GM23338 (cell line): ENCODE data around the gene ADGRF1. TPM values are rescaled to one million over a fixed set of nuclear protein-coding genes. Genes with fewer than 3 reads are reported as not detected.

Experiments
- ATAC-seq: fragments of 200-7000 bp; cut with Tn5 transposase; 3 replicates; pipeline ENCODE4 v1.9.1; 2020
- DNase-seq: peaks from one replicate; pipeline ENCODE4 v3.0.0-alpha.2; 2015; ENCODE audit warnings: low spot score
- H2AFZ ChIP-seq: fragments of 200-600 bp; sonication (generic); 2 replicates; pipeline ENCODE4 v1.8.0; 2016; ENCODE audit warnings: antibody characterized with exemption, mild to moderate bottlenecking, moderate library complexity
- H3F3A ChIP-seq: fragments of 200-600 bp; sonication (generic); replicated peaks from 2 replicates; pipeline ENCODE4 v1.8.0; 2017; ENCODE audit warnings: antibody characterized with exemption, mixed run types, low read depth
- H3K27ac ChIP-seq: fragments of 200-600 bp; sonication (generic); 2 replicates; pipeline ENCODE4 v1.6.1; 2016; ENCODE audit warnings: low read depth
- H3K27me3 ChIP-seq: fragments of 200-600 bp; sonication (generic); 2 replicates; pipeline ENCODE4 v1.8.0; 2016; ENCODE audit warnings: mild to moderate bottlenecking, mixed run types, moderate library complexity; ENCODE audit not compliant: insufficient read depth
- H3K36me3 ChIP-seq: fragments of 200-600 bp; sonication (generic); 2 replicates; pipeline ENCODE4 v1.8.0; 2016; ENCODE audit warnings: mild to moderate bottlenecking; ENCODE audit not compliant: insufficient read depth
- H3K4me1 ChIP-seq: fragments of 200-600 bp; sonication (generic); 2 replicates; pipeline ENCODE4 v1.8.0; 2016; ENCODE audit warnings: mild to moderate bottlenecking, moderate library complexity; ENCODE audit not compliant: insufficient read depth
- H3K4me2 ChIP-seq: fragments of 200-600 bp; sonication (generic); 2 replicates; pipeline ENCODE4 v1.7.1; 2017; ENCODE audit warnings: mixed run types
- H3K4me3 ChIP-seq: fragments of 200-600 bp; sonication (generic); 2 replicates; pipeline ENCODE4 v1.6.1; 2016; ENCODE audit warnings: mixed run types
- H3K79me2 ChIP-seq: fragments of 200-600 bp; sonication (generic); replicated peaks from 2 replicates; pipeline ENCODE4 v1.8.0; 2017; ENCODE audit warnings: mild to moderate bottlenecking; ENCODE audit not compliant: insufficient read depth
- H3K9me2 ChIP-seq: fragments of 200-600 bp; sonication (generic); 2 replicates; pipeline ENCODE4 v1.8.0; 2017; ENCODE audit not compliant: insufficient read depth
- H4K20me1 ChIP-seq: fragments of 200-600 bp; sonication (generic); replicated peaks from 2 replicates; pipeline ENCODE4 v1.8.0; 2017; ENCODE audit warnings: mild to moderate bottlenecking; ENCODE audit not compliant: insufficient read depth
- H3K27ac Mint-ChIP-seq: 2 replicates; pipeline ENCODE4 v1.8.0; 2020; ENCODE audit warnings: inconsistent platforms, mild to moderate bottlenecking, moderate library complexity, mixed read lengths
- H3K27me3 Mint-ChIP-seq: 3 replicates; pipeline ENCODE4 v1.8.0; 2022; ENCODE audit warnings: low read depth, mild to moderate bottlenecking, moderate library complexity, mixed read lengths, inconsistent platforms; ENCODE audit not compliant: insufficient read depth, poor library complexity
- H3K36me3 Mint-ChIP-seq: 3 replicates; pipeline ENCODE4 v1.8.0; 2021; ENCODE audit warnings: low read depth, mild to moderate bottlenecking, inconsistent platforms, moderate library complexity, mixed read lengths
- H3K4me1 Mint-ChIP-seq: 3 replicates; pipeline ENCODE4 v1.8.0; 2020; ENCODE audit warnings: mild to moderate bottlenecking, inconsistent platforms, mixed read lengths
- H3K4me3 Mint-ChIP-seq: 3 replicates; pipeline ENCODE4 v1.8.0; 2021; ENCODE audit warnings: moderate library complexity, mild to moderate bottlenecking, inconsistent platforms, mixed read lengths
- H3K9me3 Mint-ChIP-seq: 3 replicates; pipeline ENCODE4 v1.8.0; 2020; ENCODE audit warnings: moderate library complexity, mild to moderate bottlenecking, inconsistent platforms, mixed read lengths
- CREB1 ChIP-seq: fragments of 250-450 bp; sonication (Bioruptor Pico); IDR thresholded peaks from 2 replicates; pipeline ENCODE4 v1.5.0; 2020; ENCODE audit warnings: low read depth, mild to moderate bottlenecking, moderate library complexity
- CTCF ChIP-seq, 2 experiments: fragments of 200-600 bp in 1 of 2; sonication (generic) in 1 of 2; conservative IDR thresholded peaks; 2 replicates each; pipeline versions ENCODE4 v1.5.1 to v1.6.1; 2016 to 2017; ENCODE audit warnings: antibody characterized with exemption in 2 of 2, low read depth in 2 of 2, mild to moderate bottlenecking in 2 of 2, moderate library complexity in 1 of 2
- EZH2 ChIP-seq: fragments of 200-600 bp; sonication (generic); IDR thresholded peaks from one replicate; pipeline ENCODE4 v1.8.0; 2017; ENCODE audit warnings: antibody characterized with exemption, mild to moderate bottlenecking, low read depth; ENCODE audit not compliant: unreplicated experiment
- EZH2phosphoT487 ChIP-seq: fragments of 200-600 bp; sonication (generic); IDR thresholded peaks from one replicate; pipeline ENCODE4 v1.8.1; 2018; ENCODE audit warnings: antibody characterized with exemption; ENCODE audit not compliant: unreplicated experiment
- JUNB ChIP-seq: IDR thresholded peaks from one replicate; pipeline ENCODE4 v1.6.1; 2016; ENCODE audit warnings: antibody characterized with exemption; ENCODE audit not compliant: unreplicated experiment
- NANOG ChIP-seq: IDR thresholded peaks from 2 replicates; pipeline ENCODE4 v1.6.1; 2016; ENCODE audit warnings: antibody characterized with exemption, borderline replicate concordance
- POLR2AphosphoS5 ChIP-seq: IDR thresholded peaks from 2 replicates; pipeline ENCODE4 v1.6.1; 2016; ENCODE audit warnings: antibody characterized with exemption, low read depth
- STAT1 ChIP-seq: IDR thresholded peaks from one replicate; pipeline ENCODE4 v1.6.1; 2016; ENCODE audit warnings: antibody characterized with exemption; ENCODE audit not compliant: unreplicated experiment
- ZNF114 ChIP-seq: fragments of 250-450 bp; sonication (Bioruptor Pico); IDR thresholded peaks from 2 replicates; pipeline ENCODE4 v1.5.0; 2020; ENCODE audit warnings: mild to moderate bottlenecking, moderate library complexity
- ZNF331 ChIP-seq: fragments of 250-450 bp; sonication (Bioruptor Pico); IDR thresholded peaks from 2 replicates; pipeline ENCODE4 v1.5.0; 2020; ENCODE audit warnings: low read depth, mild to moderate bottlenecking, moderate library complexity
- polyA plus RNA-seq: library from polyadenylated mRNA; unstranded; fragments of >200 nt; fragmentation: Nextera tagmentation; extraction: Ambion mirVana; gene quantifications from 2 replicates; pipeline ENCODE4 v1.2.1, GENCODE V29; 2016
- total RNA-seq: library from RNA; depleted of rRNA; stranded (reverse); fragments of >200 nt; shearing (Covaris generic); gene quantifications from 2 replicates; pipeline ENCODE4 v1.2.3, GENCODE V29; 2014
- TF ChIP-seq, protein P1 (sequence below): IDR thresholded peaks from 2 replicates; pipeline ENCODE4 v1.6.1; 2016; ENCODE audit warnings: antibody characterized with exemption
- TF ChIP-seq, protein P2 (sequence below): IDR thresholded peaks from one replicate; pipeline ENCODE4 v1.6.1; 2018; ENCODE audit warnings: antibody characterized with exemption; ENCODE audit not compliant: unreplicated experiment
- TF ChIP-seq, protein P3 (sequence below): fragments of 250-450 bp; sonication (Bioruptor Pico); IDR thresholded peaks from 2 replicates; pipeline ENCODE4 v1.5.0; 2020; ENCODE audit warnings: mild to moderate bottlenecking, moderate library complexity

The ADGRF1 gene
- total and polyA plus RNA-seq, 2 experiments from 2014 or later = not detected

- no peak overlapping the region for H3K27ac ChIP-seq
- TF ChIP-seq, protein P1, sequence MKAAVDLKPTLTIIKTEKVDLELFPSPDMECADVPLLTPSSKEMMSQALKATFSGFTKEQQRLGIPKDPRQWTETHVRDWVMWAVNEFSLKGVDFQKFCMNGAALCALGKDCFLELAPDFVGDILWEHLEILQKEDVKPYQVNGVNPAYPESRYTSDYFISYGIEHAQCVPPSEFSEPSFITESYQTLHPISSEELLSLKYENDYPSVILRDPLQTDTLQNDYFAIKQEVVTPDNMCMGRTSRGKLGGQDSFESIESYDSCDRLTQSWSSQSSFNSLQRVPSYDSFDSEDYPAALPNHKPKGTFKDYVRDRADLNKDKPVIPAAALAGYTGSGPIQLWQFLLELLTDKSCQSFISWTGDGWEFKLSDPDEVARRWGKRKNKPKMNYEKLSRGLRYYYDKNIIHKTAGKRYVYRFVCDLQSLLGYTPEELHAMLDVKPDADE = no peak
- TF ChIP-seq ZNF331 (CRISPR knock-in tag) (no peak), JUNB (no peak), ZNF114 (no peak), CTCF (conservative IDR thresholded peaks at IDR 0.05; ENCODE audit: low read depth in 2 of 2) (no peak), EZH2phosphoT487 (no peak), EZH2 (no peak), NANOG (no peak), POLR2AphosphoS5 (no peak), STAT1 (no peak), CREB1 (CRISPR knock-in tag) (no peak)
- TF ChIP-seq, protein P2, sequence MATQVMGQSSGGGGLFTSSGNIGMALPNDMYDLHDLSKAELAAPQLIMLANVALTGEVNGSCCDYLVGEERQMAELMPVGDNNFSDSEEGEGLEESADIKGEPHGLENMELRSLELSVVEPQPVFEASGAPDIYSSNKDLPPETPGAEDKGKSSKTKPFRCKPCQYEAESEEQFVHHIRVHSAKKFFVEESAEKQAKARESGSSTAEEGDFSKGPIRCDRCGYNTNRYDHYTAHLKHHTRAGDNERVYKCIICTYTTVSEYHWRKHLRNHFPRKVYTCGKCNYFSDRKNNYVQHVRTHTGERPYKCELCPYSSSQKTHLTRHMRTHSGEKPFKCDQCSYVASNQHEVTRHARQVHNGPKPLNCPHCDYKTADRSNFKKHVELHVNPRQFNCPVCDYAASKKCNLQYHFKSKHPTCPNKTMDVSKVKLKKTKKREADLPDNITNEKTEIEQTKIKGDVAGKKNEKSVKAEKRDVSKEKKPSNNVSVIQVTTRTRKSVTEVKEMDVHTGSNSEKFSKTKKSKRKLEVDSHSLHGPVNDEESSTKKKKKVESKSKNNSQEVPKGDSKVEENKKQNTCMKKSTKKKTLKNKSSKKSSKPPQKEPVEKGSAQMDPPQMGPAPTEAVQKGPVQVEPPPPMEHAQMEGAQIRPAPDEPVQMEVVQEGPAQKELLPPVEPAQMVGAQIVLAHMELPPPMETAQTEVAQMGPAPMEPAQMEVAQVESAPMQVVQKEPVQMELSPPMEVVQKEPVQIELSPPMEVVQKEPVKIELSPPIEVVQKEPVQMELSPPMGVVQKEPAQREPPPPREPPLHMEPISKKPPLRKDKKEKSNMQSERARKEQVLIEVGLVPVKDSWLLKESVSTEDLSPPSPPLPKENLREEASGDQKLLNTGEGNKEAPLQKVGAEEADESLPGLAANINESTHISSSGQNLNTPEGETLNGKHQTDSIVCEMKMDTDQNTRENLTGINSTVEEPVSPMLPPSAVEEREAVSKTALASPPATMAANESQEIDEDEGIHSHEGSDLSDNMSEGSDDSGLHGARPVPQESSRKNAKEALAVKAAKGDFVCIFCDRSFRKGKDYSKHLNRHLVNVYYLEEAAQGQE = no peak
- TF ChIP-seq, protein P3, sequence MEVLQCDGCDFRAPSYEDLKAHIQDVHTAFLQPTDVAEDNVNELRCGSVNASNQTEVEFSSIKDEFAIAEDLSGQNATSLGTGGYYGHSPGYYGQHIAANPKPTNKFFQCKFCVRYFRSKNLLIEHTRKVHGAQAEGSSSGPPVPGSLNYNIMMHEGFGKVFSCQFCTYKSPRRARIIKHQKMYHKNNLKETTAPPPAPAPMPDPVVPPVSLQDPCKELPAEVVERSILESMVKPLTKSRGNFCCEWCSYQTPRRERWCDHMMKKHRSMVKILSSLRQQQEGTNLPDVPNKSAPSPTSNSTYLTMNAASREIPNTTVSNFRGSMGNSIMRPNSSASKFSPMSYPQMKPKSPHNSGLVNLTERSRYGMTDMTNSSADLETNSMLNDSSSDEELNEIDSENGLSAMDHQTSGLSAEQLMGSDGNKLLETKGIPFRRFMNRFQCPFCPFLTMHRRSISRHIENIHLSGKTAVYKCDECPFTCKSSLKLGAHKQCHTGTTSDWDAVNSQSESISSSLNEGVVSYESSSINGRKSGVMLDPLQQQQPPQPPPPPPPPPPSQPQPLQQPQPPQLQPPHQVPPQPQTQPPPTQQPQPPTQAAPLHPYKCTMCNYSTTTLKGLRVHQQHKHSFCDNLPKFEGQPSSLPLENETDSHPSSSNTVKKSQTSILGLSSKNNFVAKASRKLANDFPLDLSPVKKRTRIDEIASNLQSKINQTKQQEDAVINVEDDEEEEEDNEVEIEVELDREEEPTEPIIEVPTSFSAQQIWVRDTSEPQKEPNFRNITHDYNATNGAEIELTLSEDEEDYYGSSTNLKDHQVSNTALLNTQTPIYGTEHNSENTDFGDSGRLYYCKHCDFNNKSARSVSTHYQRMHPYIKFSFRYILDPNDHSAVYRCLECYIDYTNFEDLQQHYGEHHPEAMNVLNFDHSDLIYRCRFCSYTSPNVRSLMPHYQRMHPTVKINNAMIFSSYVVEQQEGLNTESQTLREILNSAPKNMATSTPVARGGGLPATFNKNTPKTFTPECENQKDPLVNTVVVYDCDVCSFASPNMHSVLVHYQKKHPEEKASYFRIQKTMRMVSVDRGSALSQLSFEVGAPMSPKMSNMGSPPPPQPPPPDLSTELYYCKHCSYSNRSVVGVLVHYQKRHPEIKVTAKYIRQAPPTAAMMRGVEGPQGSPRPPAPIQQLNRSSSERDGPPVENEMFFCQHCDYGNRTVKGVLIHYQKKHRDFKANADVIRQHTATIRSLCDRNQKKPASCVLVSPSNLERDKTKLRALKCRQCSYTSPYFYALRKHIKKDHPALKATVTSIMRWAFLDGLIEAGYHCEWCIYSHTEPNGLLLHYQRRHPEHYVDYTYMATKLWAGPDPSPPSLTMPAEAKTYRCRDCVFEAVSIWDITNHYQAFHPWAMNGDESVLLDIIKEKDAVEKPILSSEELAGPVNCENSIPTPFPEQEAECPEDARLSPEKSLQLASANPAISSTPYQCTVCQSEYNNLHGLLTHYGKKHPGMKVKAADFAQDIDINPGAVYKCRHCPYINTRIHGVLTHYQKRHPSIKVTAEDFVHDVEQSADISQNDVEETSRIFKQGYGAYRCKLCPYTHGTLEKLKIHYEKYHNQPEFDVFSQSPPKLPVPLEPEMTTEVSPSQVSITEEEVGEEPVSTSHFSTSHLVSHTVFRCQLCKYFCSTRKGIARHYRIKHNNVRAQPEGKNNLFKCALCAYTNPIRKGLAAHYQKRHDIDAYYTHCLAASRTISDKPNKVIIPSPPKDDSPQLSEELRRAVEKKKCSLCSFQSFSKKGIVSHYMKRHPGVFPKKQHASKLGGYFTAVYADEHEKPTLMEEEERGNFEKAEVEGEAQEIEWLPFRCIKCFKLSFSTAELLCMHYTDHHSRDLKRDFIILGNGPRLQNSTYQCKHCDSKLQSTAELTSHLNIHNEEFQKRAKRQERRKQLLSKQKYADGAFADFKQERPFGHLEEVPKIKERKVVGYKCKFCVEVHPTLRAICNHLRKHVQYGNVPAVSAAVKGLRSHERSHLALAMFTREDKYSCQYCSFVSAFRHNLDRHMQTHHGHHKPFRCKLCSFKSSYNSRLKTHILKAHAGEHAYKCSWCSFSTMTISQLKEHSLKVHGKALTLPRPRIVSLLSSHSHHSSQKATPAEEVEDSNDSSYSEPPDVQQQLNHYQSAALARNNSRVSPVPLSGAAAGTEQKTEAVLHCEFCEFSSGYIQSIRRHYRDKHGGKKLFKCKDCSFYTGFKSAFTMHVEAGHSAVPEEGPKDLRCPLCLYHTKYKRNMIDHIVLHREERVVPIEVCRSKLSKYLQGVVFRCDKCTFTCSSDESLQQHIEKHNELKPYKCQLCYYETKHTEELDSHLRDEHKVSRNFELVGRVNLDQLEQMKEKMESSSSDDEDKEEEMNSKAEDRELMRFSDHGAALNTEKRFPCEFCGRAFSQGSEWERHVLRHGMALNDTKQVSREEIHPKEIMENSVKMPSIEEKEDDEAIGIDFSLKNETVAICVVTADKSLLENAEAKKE (CRISPR knock-in tag) = no peak
Measured at GRCh38 chr6:47022191-47022590, 19.9 kb downstream of the ADGRF1 start.

More at GRCh38 chr6:47022191-47022590, 19.9 kb downstream of the ADGRF1 start:
- Mint-ChIP-seq H3K27ac (no peak overlapping the region), H3K4me3 (no peak overlapping the region), H3K27me3 (peaks cover 2% of the 10 kb centered on the region), H3K9me3 (no peaks in the 10 kb centered on the region), H3K4me1 (no peaks in the 10 kb centered on the region), H3K36me3 (no peaks in the 10 kb centered on the region)
- Histone ChIP-seq H3K9me2 (no peaks in the 10 kb centered on the region), H3F3A (no peaks in the 10 kb centered on the region), H3K79me2 (no peaks in the 10 kb centered on the region), H3K4me3 (no peak overlapping the region), H2AFZ (0 out of 2 replicates have a peak overlapping the region, but pooled peaks have one; percentile 48), H3K36me3 (no peaks in the 10 kb centered on the region), H3K4me2 (no peak overlapping the region), H4K20me1 (no peaks in the 10 kb centered on the region), H3K4me1 (no peaks in the 10 kb centered on the region), H3K27me3 (no peaks in the 10 kb centered on the region)
- DNase-seq = no peak
- no peak for ATAC-seq
